Uterus (tissue), 4 donors: ENCODE data around the gene BSDC1. TPM values are rescaled to one million over a fixed set of nuclear protein-coding genes. Genes with fewer than 3 reads are reported as not detected.

Experiments
- DNase-seq, 2 donors: peaks; one replicate each; pipeline ENCODE4 v3.0.0-alpha.2; 2019 to 2020
- H3K27ac ChIP-seq, 2 donors: fragments of 200-600 bp; sonication (generic); 1 replicate in 1 of 2; 2 replicates in 1 of 2; pipeline ENCODE4 v1.5.1; 2016 to 2018
- H3K27me3 ChIP-seq, 2 donors: fragments of 200-600 bp; sonication (generic); one replicate each; pipeline ENCODE4 v1.5.1; 2018 to 2019; ENCODE audit warnings: control low read depth in 1 of 2
- H3K36me3 ChIP-seq, 2 donors: fragments of 200-600 bp; sonication (generic); one replicate each; pipeline ENCODE4 v1.5.1; 2019; ENCODE audit warnings: control low read depth in 1 of 2
- H3K4me1 ChIP-seq, 2 donors: fragments of 200-600 bp; sonication (generic); one replicate each; pipeline ENCODE4 v1.5.1; 2018 to 2019; ENCODE audit warnings: control low read depth in 1 of 2
- H3K4me3 ChIP-seq, 2 donors: fragments of 200-600 bp; sonication (generic); 1 replicate in 1 of 2; 2 replicates in 1 of 2; pipeline ENCODE4 v1.5.1; 2018 to 2019; ENCODE audit warnings: mild to moderate bottlenecking in 1 of 2
- H3K9me3 ChIP-seq, 2 donors: fragments of 200-600 bp; sonication (generic); one replicate each; pipeline ENCODE4 v1.5.1; 2019; ENCODE audit warnings: control low read depth in 1 of 2
- POLR2A ChIP-seq, 2 donors: fragments of 450-650 bp; IDR thresholded peaks; one replicate each; pipeline ENCODE4 v1.6.1; 2016; ENCODE audit warnings: antibody characterized with exemption in 2 of 2, mild to moderate bottlenecking in 1 of 2, moderate library complexity in 1 of 2
- intact Hi-C: fragments of 100-400 bp; cut with DNase I; formaldehyde crosslinking; loops from one replicate; pipeline ENCODE4 v1.15.1; 2023; ENCODE audit warnings: low total_unique reads
- total RNA-seq, 4 donors: library from RNA; depleted of rRNA in 3 of 4; stranded (reverse); fragments of >200 nt in 3 of 4; gene quantifications; one replicate each; pipeline versions ENCODE4 v1.1.0 to v1.2.4, GENCODE V29; 2014 to 2023
- TF ChIP-seq, protein P1 (sequence below), 4 experiments: fragments of 200-600 bp in 2 of 4; fragments of 450-650 bp in 2 of 4; sonication (generic) in 2 of 4; IDR thresholded peaks; one replicate each; pipeline ENCODE4 v1.5.1; 2016 to 2019; ENCODE audit warnings: antibody characterized with exemption in 4 of 4, mild to moderate bottlenecking in 2 of 4, moderate library complexity in 1 of 4
- donor health status: DM: yes; HTN: yes; CAD: no.

Gene BSDC1
- total RNA-seq, 4 donors from 2014 or later: 25.9 to 77.4 (median 65.2) TPM

DNA sequence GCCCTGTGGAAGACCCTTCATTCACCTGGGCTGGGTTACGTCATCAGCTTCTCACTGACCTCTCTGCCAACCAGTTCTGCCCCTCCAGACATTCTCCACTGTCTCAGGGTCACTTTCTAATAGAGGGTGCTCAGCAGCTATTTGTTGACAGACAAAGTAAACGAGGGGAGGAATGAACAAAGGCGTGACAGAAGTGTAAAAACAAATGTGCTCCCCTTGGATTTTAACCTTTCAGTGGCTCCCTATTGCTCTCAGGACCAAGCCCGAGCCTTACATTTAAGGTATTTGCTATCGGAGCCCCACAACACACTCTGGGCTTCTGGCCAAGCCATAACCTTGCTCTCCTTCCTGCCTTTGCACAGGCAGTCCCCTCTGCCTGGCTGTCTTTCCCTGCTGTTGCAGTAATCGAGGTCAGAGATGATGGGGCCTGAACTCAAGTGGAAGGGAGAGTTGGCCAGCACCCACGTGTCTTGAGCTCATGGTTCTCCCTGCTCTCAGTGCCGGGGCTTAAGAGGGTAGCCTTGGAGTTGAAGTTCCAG is 48.9 kb downstream of the BSDC1 start:
- Histone ChIP-seq H3K36me3 (no peaks in the 10 kb centered on the region), H3K27me3 (no peaks in the 10 kb centered on the region), H3K27ac (no peak overlapping the region), H3K4me3 (no peak overlapping the region), H3K4me1 (no peaks in the 10 kb centered on the region), H3K9me3 (no peaks in the 10 kb centered on the region)
- intact Hi-C loops: no loop called here
- no peak for TF ChIP-seq POLR2A (IDR thresholded peaks at IDR 0.05)
- TF ChIP-seq, protein P1, sequence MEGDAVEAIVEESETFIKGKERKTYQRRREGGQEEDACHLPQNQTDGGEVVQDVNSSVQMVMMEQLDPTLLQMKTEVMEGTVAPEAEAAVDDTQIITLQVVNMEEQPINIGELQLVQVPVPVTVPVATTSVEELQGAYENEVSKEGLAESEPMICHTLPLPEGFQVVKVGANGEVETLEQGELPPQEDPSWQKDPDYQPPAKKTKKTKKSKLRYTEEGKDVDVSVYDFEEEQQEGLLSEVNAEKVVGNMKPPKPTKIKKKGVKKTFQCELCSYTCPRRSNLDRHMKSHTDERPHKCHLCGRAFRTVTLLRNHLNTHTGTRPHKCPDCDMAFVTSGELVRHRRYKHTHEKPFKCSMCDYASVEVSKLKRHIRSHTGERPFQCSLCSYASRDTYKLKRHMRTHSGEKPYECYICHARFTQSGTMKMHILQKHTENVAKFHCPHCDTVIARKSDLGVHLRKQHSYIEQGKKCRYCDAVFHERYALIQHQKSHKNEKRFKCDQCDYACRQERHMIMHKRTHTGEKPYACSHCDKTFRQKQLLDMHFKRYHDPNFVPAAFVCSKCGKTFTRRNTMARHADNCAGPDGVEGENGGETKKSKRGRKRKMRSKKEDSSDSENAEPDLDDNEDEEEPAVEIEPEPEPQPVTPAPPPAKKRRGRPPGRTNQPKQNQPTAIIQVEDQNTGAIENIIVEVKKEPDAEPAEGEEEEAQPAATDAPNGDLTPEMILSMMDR (IDR thresholded peaks at IDR 0.05): no peak
- no peak for DNase-seq

- no peak overlapping the region for H3K4me3 ChIP-seq
- TF ChIP-seq, protein P1 (IDR thresholded peaks at IDR 0.05): no peak
- TF ChIP-seq POLR2A (IDR thresholded peaks at IDR 0.05): no peak
- no peaks in the 10 kb centered on the region for H3K4me1 ChIP-seq
- DNase-seq: no peak
- H3K27ac ChIP-seq: no peak overlapping the region
- intact Hi-C loops: no loop called here
- no peaks in the 10 kb centered on the region for H3K9me3 ChIP-seq
- no peaks in the 10 kb centered on the region for H3K27me3 ChIP-seq
- H3K36me3 ChIP-seq: no peaks in the 10 kb centered on the region
Observed at GRCh38 chr1:32342704-32343103, 51.5 kb downstream of the BSDC1 start.

GRCh38 chr1:32341971-32342370 is 52.3 kb downstream of the BSDC1 start:
- H3K4me1 ChIP-seq: no peaks in the 10 kb centered on the region
- no peak overlapping the region for H3K4me3 ChIP-seq
- no peaks in the 10 kb centered on the region for H3K27me3 ChIP-seq
- intact Hi-C loops: no loop called here
- DNase-seq: no peak
- no peak for TF ChIP-seq POLR2A (IDR thresholded peaks at IDR 0.05)
- TF ChIP-seq, protein P1 (IDR thresholded peaks at IDR 0.05): no peak
- no peak overlapping the region for H3K27ac ChIP-seq
- H3K9me3 ChIP-seq: no peaks in the 10 kb centered on the region
- H3K36me3 ChIP-seq: no peaks in the 10 kb centered on the region

DNA sequence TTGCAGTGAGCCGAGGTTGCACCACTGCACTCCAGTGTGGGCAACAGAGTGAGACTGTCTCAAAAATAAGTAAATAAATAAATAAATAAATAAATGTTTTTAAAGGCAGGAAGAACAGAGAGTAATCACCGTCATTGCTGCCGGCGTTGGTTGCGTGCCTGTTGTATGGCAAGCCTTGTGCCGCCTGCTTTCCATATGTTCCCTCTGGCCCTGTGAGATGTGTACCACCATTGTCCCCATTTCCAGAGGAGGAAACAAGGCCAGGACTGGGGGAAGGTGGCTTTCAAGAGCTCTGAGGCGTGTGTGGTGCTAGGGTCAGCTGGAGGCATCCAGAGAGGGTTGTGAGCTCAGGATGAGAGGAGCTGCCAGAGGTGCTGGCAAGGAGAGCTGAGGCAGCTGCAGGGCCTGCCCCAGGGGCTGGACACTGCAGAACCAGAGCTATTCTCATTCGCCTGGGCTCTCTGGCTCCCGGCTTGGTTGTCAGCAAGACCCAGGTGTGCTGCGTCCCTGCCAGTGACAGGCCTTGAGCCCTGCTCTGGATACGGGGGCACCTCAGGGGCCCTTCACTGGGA is 53.0 kb downstream of the BSDC1 start:
- intact Hi-C loops: no loop called here
- Histone ChIP-seq H3K4me1 (no peaks in the 10 kb centered on the region), H3K4me3 (no peak overlapping the region), H3K9me3 (no peaks in the 10 kb centered on the region), H3K27ac (no peak overlapping the region), H3K27me3 (no peaks in the 10 kb centered on the region), H3K36me3 (no peaks in the 10 kb centered on the region)
- no peak for TF ChIP-seq POLR2A (IDR thresholded peaks at IDR 0.05)
- TF ChIP-seq, protein P1 (IDR thresholded peaks at IDR 0.05): no peak
- DNase-seq: no peak

DNA sequence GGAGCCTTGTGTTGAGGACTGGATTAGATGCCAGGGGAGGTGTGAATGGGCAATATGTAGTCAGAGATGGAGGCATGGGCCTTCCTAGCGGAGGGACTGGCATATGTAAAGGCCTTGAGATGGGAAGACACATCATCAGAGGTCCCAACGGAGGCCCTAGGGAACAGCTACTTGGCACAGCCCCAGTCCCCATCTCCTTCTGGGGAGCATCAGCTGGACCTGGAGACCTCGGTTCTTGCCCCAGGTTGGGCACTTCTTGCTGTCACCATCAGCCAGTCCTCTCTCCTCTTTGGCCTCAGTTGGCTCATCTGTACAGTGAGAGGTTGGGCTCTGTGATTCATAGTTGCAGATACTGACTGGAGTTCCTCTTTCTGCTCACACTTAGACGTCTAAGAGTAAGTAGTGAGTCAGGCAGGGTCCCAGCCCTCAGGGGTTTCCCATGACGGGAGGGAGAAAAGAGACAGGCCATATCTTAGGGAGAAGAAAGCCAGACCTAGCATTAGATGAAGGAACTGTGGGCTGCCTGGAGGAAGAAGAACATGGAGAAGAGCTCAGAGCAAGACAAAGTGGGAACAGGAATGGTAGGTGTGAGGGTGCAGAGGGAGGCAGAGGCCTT is 54.8 kb downstream of the BSDC1 start:
- Histone ChIP-seq H3K27ac (no peak overlapping the region), H3K4me3 (no peak overlapping the region), H3K36me3 (no peaks in the 10 kb centered on the region), H3K4me1 (peaks cover 0 to 4% of the 10 kb centered on the region in 2 donors), H3K27me3 (no peaks in the 10 kb centered on the region), H3K9me3 (no peaks in the 10 kb centered on the region)
- DNase-seq: no peak
- TF ChIP-seq, protein P1 (IDR thresholded peaks at IDR 0.05): no peak
- TF ChIP-seq POLR2A (IDR thresholded peaks at IDR 0.05): no peak
- intact Hi-C loops: no loop called here
